ENCODE data around the gene OVOL1. TPM values are rescaled to one million over a fixed set of nuclear protein-coding genes. Genes with fewer than 3 reads are reported as not detected.

Gene OVOL1
- total RNA-seq, 1 experiment from 2014 or later: 12.7 TPM

DNA sequence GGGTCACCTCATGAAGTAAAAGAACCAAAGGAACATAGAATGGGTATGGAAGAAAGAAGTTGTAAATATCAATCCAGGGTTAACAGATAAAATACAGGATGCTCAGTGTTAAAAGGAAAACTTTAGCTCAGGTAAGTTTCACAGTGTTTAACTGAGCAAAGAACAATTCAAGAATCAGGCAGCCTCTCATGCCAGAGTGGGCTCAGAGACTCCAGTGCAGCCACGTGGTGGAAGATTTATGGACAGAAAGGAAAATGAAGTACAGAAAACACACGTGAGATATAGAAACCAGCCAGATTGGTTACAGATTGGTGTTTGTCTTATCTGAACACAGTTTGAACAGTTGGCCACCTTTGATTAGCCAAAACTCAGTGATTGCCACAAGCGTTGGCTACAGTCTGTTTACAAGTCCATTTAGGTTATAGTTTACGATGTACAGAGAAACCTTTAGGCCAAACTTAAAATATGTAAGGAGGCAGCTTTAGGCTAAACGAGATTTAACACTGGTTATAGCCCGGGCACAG is 15.2 kb upstream of the OVOL1 start:
- intact Hi-C loops (cut with micrococcal nuclease; ENCODE audit: unreplicated experiment): loop anchor here (5.0 kb wide), 2 partner anchors 46 to 64 kb away; no protein-coding TSS in a partner anchor
- DNase-seq: no peak
- no peaks in the 10 kb centered on the region for H3K4me1 Mint-ChIP-seq (ENCODE audit: low read depth, unreplicated experiment)
- CTCF ChIA-PET: interaction anchor here (1.0 kb wide), 1 partner anchor 113 kb away, joined by 3 read pairs; no protein-coding TSS in a partner anchor
- no TSS peak for BruUV-seq (replicated peaks)
- H3K9me3 Mint-ChIP-seq (ENCODE audit: low read depth, unreplicated experiment): no peaks in the 10 kb centered on the region
- TF ChIP-seq, protein P1, sequence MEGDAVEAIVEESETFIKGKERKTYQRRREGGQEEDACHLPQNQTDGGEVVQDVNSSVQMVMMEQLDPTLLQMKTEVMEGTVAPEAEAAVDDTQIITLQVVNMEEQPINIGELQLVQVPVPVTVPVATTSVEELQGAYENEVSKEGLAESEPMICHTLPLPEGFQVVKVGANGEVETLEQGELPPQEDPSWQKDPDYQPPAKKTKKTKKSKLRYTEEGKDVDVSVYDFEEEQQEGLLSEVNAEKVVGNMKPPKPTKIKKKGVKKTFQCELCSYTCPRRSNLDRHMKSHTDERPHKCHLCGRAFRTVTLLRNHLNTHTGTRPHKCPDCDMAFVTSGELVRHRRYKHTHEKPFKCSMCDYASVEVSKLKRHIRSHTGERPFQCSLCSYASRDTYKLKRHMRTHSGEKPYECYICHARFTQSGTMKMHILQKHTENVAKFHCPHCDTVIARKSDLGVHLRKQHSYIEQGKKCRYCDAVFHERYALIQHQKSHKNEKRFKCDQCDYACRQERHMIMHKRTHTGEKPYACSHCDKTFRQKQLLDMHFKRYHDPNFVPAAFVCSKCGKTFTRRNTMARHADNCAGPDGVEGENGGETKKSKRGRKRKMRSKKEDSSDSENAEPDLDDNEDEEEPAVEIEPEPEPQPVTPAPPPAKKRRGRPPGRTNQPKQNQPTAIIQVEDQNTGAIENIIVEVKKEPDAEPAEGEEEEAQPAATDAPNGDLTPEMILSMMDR (IDR thresholded peaks at IDR 0.05; ENCODE audit: unreplicated experiment): no peak
- H3K27ac Mint-ChIP-seq (ENCODE audit: unreplicated experiment): no peak overlapping the region
- H3K27me3 Mint-ChIP-seq (ENCODE audit: unreplicated experiment): no peaks in the 10 kb centered on the region
- no peak overlapping the region for H3K4me3 Mint-ChIP-seq (ENCODE audit: low read depth, unreplicated experiment)
- no peaks in the 10 kb centered on the region for H3K36me3 Mint-ChIP-seq (ENCODE audit: insufficient read depth, unreplicated experiment)

DNA sequence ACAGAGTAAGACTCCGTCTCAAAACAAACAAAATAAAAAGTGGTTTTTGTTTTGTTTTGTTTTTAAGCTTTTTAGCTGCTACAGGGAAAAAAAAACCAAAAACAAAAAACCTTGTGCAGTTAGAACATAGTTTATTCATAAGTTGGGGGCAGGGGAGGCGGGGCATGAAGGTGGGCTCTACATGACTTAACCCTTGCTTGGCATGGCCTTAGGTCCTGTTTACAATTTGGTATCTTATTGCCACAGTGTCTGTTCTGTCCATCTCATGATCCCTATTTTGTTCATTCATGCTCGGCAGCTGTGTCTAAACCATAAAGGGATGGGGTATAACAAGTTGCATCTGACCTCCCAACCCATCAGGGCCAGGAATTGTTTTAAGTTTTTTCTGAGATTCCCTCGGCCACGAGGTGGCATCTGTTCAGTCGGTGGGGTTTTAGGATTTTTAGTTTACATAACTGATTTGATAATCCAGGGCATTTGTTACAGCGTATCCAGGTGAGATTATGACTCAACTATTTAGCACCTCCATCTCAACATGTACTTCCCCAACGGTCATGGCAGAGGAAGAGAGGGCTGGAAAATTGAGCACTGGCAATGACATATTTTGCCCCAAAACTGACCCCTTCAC is 13.0 kb upstream of the OVOL1 start:
- Mint-ChIP-seq H3K4me1 (ENCODE audit: low read depth, unreplicated experiment) (no peaks in the 10 kb centered on the region), H3K9me3 (ENCODE audit: low read depth, unreplicated experiment) (no peaks in the 10 kb centered on the region), H3K27ac (ENCODE audit: unreplicated experiment) (no peak overlapping the region), H3K4me3 (ENCODE audit: low read depth, unreplicated experiment) (no peak overlapping the region), H3K36me3 (ENCODE audit: insufficient read depth, unreplicated experiment) (no peaks in the 10 kb centered on the region), H3K27me3 (ENCODE audit: unreplicated experiment) (no peaks in the 10 kb centered on the region)
- DNase-seq: no peak
- CTCF ChIA-PET: no interaction called here
- intact Hi-C loops (cut with micrococcal nuclease; ENCODE audit: unreplicated experiment): loop anchor here (5.0 kb wide), 2 partner anchors 43 to 67 kb away; no protein-coding TSS in a partner anchor
- BruUV-seq (replicated peaks): no TSS peak
- TF ChIP-seq, protein P1 (IDR thresholded peaks at IDR 0.05; ENCODE audit: unreplicated experiment): no peak

DNA sequence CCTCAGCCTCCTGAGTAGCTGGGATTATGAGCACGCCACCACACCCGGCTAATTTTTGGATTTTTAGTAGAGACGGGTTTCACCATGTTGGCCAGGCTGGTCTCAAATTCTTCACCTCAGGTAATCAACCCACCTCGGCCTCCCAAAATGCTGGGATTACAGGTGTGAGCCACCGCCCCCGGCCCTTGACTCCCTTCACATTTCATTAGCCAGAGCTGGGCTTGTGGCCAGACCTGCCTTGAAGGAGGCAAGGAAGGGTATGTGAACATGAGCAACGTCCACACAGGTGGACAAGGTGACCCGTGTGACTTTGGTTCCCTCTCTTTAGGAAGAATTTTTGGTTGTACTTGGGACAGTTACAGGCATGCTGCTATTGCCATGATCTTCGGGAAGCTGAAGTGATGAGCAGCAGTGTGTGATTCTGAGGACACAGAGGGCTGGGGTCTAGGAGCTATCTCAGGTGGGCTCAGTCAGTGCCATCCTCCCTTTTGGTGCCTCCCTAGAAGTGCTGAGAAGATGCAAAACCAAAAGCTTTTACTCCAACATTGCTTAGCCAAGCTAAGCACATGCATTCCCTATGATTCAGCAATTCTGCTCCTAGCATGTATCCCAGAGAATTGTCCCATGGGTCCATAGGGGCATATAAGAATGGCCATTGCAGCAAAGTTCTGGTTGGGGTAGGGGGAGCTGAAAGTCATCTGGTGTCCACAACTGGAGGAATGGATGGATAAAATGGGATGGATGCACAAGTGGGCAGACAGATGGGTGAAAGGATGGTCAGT is 12.1 kb upstream of the OVOL1 start:
- Mint-ChIP-seq H3K4me1 (ENCODE audit: low read depth, unreplicated experiment) (no peaks in the 10 kb centered on the region), H3K36me3 (ENCODE audit: insufficient read depth, unreplicated experiment) (peaks cover 3% of the 10 kb centered on the region), H3K4me3 (ENCODE audit: low read depth, unreplicated experiment) (no peak overlapping the region), H3K9me3 (ENCODE audit: low read depth, unreplicated experiment) (no peaks in the 10 kb centered on the region), H3K27ac (ENCODE audit: unreplicated experiment) (no peak overlapping the region), H3K27me3 (ENCODE audit: unreplicated experiment) (no peaks in the 10 kb centered on the region)
- no peak for DNase-seq
- CTCF ChIA-PET: interaction anchor here (0.6 kb wide), 1 partner anchor 28 kb away, joined by 4 read pairs; no protein-coding TSS in a partner anchor
- TF ChIP-seq, protein P1 (IDR thresholded peaks at IDR 0.05; ENCODE audit: unreplicated experiment): no peak
- BruUV-seq (replicated peaks): no TSS peak
- intact Hi-C loops (cut with micrococcal nuclease; ENCODE audit: unreplicated experiment): loop anchor here (5.0 kb wide), 2 partner anchors 43 to 67 kb away; no protein-coding TSS in a partner anchor

DNA sequence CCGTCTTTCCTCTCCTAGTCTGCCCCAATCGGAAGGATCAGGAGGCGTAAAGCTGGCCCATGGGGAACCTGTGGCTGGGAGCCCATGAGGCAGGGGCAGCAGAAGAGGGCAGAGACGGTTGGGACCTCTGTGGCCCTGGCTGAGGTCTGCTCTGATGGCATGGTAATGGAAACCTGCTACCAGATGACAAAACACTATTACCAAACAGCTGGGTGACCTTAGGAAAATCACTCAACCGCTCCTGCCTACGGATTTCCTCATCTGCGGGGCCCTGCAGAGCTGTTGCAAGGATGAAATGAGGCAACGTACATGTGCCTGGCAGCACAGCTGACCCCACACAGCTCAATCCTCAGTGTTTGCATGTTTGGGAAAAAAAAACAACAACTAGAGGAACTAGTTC is 10.7 kb upstream of the OVOL1 start:
- Mint-ChIP-seq H3K36me3 (ENCODE audit: insufficient read depth, unreplicated experiment) (peaks cover 11% of the 10 kb centered on the region), H3K4me3 (ENCODE audit: low read depth, unreplicated experiment) (no peak overlapping the region), H3K27me3 (ENCODE audit: unreplicated experiment) (no peaks in the 10 kb centered on the region), H3K9me3 (ENCODE audit: low read depth, unreplicated experiment) (no peaks in the 10 kb centered on the region), H3K4me1 (ENCODE audit: low read depth, unreplicated experiment) (no peaks in the 10 kb centered on the region), H3K27ac (ENCODE audit: unreplicated experiment) (no peak overlapping the region)
- no peak for DNase-seq
- CTCF ChIA-PET: interaction anchor here (0.6 to 1.5 kb wide), 3 partner anchors 64 to 442 kb away, joined by 3 to 5 read pairs (median 4); partner anchors contain the start of gene KAT5
- intact Hi-C loops (cut with micrococcal nuclease; ENCODE audit: unreplicated experiment): no loop called here
- no TSS peak for BruUV-seq (replicated peaks)
- TF ChIP-seq, protein P1 (IDR thresholded peaks at IDR 0.05; ENCODE audit: unreplicated experiment): no peak
